ENCODE measurements around the gene DCDC2. TPM values are rescaled to one million over a fixed set of nuclear protein-coding genes. Genes with fewer than 3 reads are reported as not detected.
"Not testable (repeated sequence)": the region's sequence is repeated elsewhere in the genome, so short reads cannot be mapped to it uniquely, and the experiment has no call there.

DCDC2 gene
- total RNA-seq, 3 donors from 2014 or later, result 0.44 to 3.2 (median 2.6) TPM

DNA sequence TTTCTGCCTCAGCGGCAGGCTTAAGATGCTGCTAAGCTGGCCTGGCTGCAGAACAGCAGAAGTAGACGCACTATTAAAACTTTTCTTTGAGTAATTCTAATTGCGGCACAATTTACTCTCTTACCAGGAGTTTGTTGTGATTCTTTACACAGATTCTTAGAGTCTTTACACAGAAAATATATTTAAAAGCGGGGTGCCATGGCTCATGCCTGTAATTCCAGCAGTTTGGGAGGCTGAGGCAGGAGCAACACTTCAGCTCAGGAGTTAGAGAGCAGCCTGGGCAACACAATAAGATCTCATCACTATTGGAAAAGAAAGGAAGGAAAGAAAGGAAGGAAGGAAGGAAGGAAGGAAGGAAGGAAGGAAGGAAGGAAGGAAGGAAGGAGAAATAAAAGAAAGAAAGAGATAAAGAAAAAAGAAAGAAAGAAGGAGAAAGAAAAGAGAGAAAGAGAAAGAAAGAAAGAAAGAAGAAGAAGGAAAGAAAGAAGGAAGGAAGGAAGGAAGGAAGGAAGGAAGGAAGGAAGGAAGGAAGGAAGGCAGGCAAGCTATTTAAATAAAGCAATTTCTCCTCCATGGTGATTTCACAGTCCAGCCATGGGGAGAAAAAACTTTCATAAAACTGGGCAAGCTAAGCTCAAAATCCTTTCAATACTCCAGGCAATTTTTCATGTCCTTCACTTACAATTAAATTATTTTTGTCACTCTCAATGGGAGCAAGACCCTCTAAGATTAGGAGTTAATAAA lies 23.8 kb upstream of the DCDC2 start:
- no peaks in the 10 kb centered on the region for H3K4me1 ChIP-seq (ENCODE audit: low read depth)
- no peaks in the 10 kb centered on the region for H3K9me3 ChIP-seq
- TF ChIP-seq, protein P1, sequence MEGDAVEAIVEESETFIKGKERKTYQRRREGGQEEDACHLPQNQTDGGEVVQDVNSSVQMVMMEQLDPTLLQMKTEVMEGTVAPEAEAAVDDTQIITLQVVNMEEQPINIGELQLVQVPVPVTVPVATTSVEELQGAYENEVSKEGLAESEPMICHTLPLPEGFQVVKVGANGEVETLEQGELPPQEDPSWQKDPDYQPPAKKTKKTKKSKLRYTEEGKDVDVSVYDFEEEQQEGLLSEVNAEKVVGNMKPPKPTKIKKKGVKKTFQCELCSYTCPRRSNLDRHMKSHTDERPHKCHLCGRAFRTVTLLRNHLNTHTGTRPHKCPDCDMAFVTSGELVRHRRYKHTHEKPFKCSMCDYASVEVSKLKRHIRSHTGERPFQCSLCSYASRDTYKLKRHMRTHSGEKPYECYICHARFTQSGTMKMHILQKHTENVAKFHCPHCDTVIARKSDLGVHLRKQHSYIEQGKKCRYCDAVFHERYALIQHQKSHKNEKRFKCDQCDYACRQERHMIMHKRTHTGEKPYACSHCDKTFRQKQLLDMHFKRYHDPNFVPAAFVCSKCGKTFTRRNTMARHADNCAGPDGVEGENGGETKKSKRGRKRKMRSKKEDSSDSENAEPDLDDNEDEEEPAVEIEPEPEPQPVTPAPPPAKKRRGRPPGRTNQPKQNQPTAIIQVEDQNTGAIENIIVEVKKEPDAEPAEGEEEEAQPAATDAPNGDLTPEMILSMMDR (IDR thresholded peaks at IDR 0.05), result no peak
- DNase-seq, result no peak
- no peak overlapping the region for H3K4me3 ChIP-seq
- no peak for ATAC-seq
- no peaks in the 10 kb centered on the region for H3K36me3 ChIP-seq (ENCODE audit: low read depth)
- intact Hi-C loops (cut with DNase I, micrococcal nuclease), result no loop called here

DNA sequence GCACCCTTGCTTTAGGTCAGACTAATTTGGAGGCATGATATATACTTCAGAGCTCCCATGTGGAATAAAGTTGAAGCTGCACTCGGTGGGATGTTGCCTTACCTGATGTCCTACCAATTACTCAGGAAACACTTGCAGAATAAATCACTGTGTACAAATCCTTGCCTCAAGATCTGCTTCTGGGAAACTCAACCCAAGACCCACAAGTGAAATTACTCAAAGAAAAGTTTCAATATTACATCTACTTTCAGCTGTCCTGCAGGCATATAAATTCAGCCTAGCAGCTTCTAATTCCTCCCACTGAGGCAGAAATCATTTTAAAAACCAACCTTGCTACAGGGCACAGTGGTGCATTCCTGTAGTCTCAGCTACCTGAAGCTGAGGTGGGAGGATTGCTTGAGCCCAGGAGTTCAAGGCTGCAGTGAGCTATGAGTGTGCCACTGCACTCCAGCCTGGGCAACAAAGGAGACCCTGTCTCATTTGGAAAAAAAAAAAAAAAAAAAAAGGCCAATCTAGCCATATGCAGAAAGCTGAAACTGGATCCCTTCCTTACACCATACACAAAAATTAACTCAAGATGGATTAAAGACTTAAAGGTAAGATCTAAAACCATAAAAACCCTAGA lies 20.7 kb upstream of the DCDC2 start:
- DNase-seq (no peak), ATAC-seq (no peak)
- H3K4me3 ChIP-seq, result no peak overlapping the region
- no peaks in the 10 kb centered on the region for H3K4me1 ChIP-seq (ENCODE audit: low read depth)
- no peaks in the 10 kb centered on the region for H3K9me3 ChIP-seq
- H3K36me3 ChIP-seq (ENCODE audit: low read depth), result no peaks in the 10 kb centered on the region
- intact Hi-C loops (cut with DNase I, micrococcal nuclease), result no loop called here
- TF ChIP-seq, protein P1 (IDR thresholded peaks at IDR 0.05), result no peak

DNA sequence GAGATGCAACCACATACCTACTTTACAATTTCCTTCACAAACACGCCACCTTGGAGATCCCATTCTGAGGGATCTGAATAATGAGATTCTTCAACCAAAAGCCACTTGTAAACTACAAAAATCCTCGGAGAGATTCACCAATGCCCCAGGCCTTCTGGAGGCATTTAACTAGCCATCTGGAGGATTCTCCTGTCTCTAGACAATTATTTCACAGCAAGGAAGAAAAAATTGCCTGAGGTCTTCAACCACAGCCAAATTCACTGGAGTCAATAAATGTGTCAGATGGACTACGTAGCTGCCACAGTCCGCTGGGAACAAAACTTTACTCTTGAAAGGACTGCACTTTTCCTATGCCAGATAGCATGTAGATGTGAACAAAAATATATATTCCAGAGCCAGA lies 19.0 kb upstream of the DCDC2 start:
- no peak for DNase-seq
- intact Hi-C loops (cut with DNase I, micrococcal nuclease), result no loop called here

DNA sequence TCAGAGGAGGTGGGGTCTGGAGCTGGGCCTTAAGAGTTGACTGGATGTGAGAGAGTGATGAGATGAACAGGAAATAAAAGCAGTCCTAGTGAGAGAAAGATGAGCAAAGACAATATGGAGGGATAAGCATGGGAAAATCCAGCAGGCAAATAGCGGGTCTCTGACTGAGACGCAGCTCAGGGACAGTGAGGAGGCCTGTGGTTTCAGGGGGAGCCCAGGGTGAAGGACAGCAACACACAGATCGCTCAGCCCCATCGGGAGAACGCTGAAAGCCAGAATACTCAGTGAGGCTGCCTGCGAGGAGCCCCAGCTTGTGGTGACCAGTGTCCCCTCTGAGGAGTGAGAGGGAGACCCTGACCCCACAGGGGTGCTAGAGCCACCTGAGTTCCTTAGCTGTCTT lies 16.8 kb upstream of the DCDC2 start:
- DNase-seq (no peak), ATAC-seq (no peak)
- intact Hi-C loops (cut with DNase I, micrococcal nuclease), result no loop called here
- Histone ChIP-seq H3K4me3 (no peak overlapping the region), H3K36me3 (ENCODE audit: low read depth) (no peaks in the 10 kb centered on the region), H3K4me1 (ENCODE audit: low read depth) (no peaks in the 10 kb centered on the region), H3K9me3 (no peaks in the 10 kb centered on the region)
- TF ChIP-seq, protein P1 (IDR thresholded peaks at IDR 0.05), result no peak

More for the DNA sequence above, 19.0 kb upstream of the DCDC2 start:
- ATAC-seq, result no peak
- Histone ChIP-seq H3K36me3 (ENCODE audit: low read depth) (no peaks in the 10 kb centered on the region), H3K9me3 (no peaks in the 10 kb centered on the region), H3K4me3 (no peak overlapping the region), H3K4me1 (ENCODE audit: low read depth) (no peaks in the 10 kb centered on the region)
- TF ChIP-seq, protein P1 (IDR thresholded peaks at IDR 0.05), result no peak

DNA sequence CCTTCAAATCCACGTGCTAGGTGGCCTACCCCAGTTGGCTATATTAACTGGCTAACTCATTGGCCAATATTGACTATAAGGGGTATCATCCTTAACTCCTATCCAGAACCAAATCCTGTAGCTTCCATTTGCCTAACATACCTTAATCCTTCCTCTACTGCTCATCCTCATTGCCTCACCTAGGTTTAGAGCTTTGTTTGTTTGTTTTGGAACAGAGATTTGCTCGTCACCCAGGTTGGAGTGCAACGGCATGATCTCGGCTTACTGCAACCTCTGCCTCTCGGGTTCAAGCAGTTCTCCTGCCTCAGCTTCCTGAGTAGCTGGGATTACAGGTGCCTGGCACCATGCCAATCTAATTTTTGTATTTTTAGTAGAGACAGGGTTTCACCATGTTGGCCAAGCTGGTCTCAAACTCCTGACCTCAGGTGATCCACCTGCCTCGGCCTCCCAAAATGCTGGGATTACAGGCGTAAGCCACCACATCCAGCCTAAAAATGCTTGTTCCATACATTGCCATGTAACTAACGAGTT lies 7.3 kb upstream of the DCDC2 start:
- H3K36me3 ChIP-seq (ENCODE audit: low read depth); H3K9me3 ChIP-seq; ATAC-seq; H3K4me3 ChIP-seq; intact Hi-C loops (cut with DNase I, micrococcal nuclease); DNase-seq; H3K4me1 ChIP-seq (ENCODE audit: low read depth): not testable (repeated sequence)

DNA sequence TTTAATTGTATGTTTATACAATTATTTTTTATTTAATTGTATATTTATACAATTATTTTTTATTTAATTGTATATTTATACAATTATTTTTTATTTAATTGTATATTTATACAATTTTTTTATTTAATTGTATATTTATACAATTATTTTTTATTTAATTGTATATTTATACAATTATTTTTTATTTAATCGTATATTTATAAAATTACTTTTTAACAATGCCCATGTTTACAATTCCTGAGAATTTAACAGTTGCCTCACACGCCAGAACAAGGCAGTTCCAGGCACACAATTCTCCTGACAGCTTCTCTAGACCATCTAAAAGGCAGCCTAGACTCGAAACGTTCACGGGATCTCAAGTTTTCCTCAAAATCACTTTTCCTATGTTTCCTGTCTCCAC lies 4.5 kb upstream of the DCDC2 start:
- H3K9me3 ChIP-seq; H3K4me3 ChIP-seq; DNase-seq; H3K4me1 ChIP-seq (ENCODE audit: low read depth); intact Hi-C loops (cut with DNase I, micrococcal nuclease); ATAC-seq; H3K36me3 ChIP-seq (ENCODE audit: low read depth): not testable (repeated sequence)
